Fibroblast of lung (primary cell): Measurements from ENCODE around the gene UQCRH. TPM values are rescaled to one million over a fixed set of nuclear protein-coding genes. Genes with fewer than 3 reads are reported as not detected.
A peak's percentile ranks its signal among the peaks of the same experiment; 100 is the strongest.

Experiments used
- DNase-seq, 2 donors: peaks; one replicate each; pipeline versions ENCODE4 v3.0.0 to v3.0.0-alpha.2; 2010; ENCODE audit warnings: low read depth in 2 of 2
- H2AFZ ChIP-seq: 2 replicates; pipeline ENCODE4 v1.5.1; 2012; ENCODE audit warnings: low read length, control low read depth, inconsistent platforms
- H3K27ac ChIP-seq: 2 replicates; pipeline ENCODE4 v1.5.1; 2011; ENCODE audit warnings: low read length, control low read depth; ENCODE audit not compliant: insufficient read depth
- H3K27me3 ChIP-seq: 2 replicates; pipeline ENCODE4 v1.5.1; 2011; ENCODE audit warnings: mild to moderate bottlenecking, low read length; ENCODE audit not compliant: control insufficient read depth, insufficient read depth
- H3K36me3 ChIP-seq: 2 replicates; pipeline ENCODE4 v1.5.1; 2011; ENCODE audit warnings: low read length; ENCODE audit not compliant: control insufficient read depth, insufficient read depth
- H3K4me1 ChIP-seq: 2 replicates; pipeline ENCODE4 v1.5.1; 2011; ENCODE audit warnings: low read length; ENCODE audit not compliant: control insufficient read depth, insufficient read depth; ENCODE audit errors: extremely low read depth
- H3K4me2 ChIP-seq: 2 replicates; pipeline ENCODE4 v1.5.1; 2011; ENCODE audit warnings: low read length, control low read depth; ENCODE audit not compliant: insufficient read depth; ENCODE audit errors: extremely low read depth
- H3K4me3 ChIP-seq, 4 experiments: fragments of 200-600 bp in 1 of 4; sonication (generic) in 1 of 4; replicated peaks in 1 of 4; 2 replicates each; pipeline ENCODE4 v1.5.1; 2011 to 2016; ENCODE audit warnings: low read length in 4 of 4, low read depth in 3 of 4, mild to moderate bottlenecking in 3 of 4, control low read depth in 2 of 4, inconsistent platforms in 1 of 4, mixed read lengths in 1 of 4; ENCODE audit not compliant: insufficient read depth in 1 of 4; ENCODE audit errors: control extremely low read depth in 1 of 4
- H3K79me2 ChIP-seq: 2 replicates; pipeline ENCODE4 v1.5.1; 2012; ENCODE audit warnings: mild to moderate bottlenecking, low read length, inconsistent platforms; ENCODE audit not compliant: control insufficient read depth, insufficient read depth
- H3K9ac ChIP-seq: 2 replicates; pipeline ENCODE4 v1.5.1; 2011; ENCODE audit warnings: mild to moderate bottlenecking, low read length, control low read depth; ENCODE audit not compliant: insufficient read depth
- H3K9me3 ChIP-seq: 2 replicates; pipeline ENCODE4 v1.5.1; 2012; ENCODE audit warnings: low read depth, low read length; ENCODE audit not compliant: control insufficient read depth, insufficient read depth
- H4K20me1 ChIP-seq: 2 replicates; pipeline ENCODE4 v1.5.1; 2011; ENCODE audit warnings: low read length; ENCODE audit not compliant: control insufficient read depth, insufficient read depth; ENCODE audit errors: extremely low read depth
- EZH2 ChIP-seq: IDR thresholded peaks from 2 replicates; pipeline ENCODE4 v1.5.1; 2012; ENCODE audit warnings: low read length, control low read depth, mild to moderate bottlenecking; ENCODE audit errors: missing control alignments
- polyA plus RNA-seq, 2 donors: library from polyadenylated mRNA; depleted of rRNA in 1 of 2; stranded (reverse) in 1 of 2; unstranded in 1 of 2; fragments of >200 nt; gene quantifications; 2 replicates each; pipeline ENCODE4 v1.2.1, GENCODE V29; 2011 to 2012; ENCODE audit warnings: missing spikeins in 1 of 2
- total RNA-seq: library from RNA; depleted of rRNA; stranded (reverse); fragments of >200 nt; gene quantifications from 2 replicates; pipeline ENCODE4 v1.2.1, GENCODE V29; 2014
- TF ChIP-seq, protein P1 (sequence below), 2 donors: IDR thresholded peaks in 1 of 2; conservative IDR thresholded peaks in 1 of 2; 1 replicate in 1 of 2; 2 replicates in 1 of 2; pipeline ENCODE4 v1.5.1; 2011 to 2012; ENCODE audit warnings: low read length in 2 of 2, control low read depth in 1 of 2, inconsistent platforms in 1 of 2, low read depth in 1 of 2, mild to moderate bottlenecking in 1 of 2

UQCRH gene
- total and polyA plus RNA-seq, 2 donors (not counting 1 experiment from before 2014, with no cell fraction given), result 447 to 514 TPM

DNA sequence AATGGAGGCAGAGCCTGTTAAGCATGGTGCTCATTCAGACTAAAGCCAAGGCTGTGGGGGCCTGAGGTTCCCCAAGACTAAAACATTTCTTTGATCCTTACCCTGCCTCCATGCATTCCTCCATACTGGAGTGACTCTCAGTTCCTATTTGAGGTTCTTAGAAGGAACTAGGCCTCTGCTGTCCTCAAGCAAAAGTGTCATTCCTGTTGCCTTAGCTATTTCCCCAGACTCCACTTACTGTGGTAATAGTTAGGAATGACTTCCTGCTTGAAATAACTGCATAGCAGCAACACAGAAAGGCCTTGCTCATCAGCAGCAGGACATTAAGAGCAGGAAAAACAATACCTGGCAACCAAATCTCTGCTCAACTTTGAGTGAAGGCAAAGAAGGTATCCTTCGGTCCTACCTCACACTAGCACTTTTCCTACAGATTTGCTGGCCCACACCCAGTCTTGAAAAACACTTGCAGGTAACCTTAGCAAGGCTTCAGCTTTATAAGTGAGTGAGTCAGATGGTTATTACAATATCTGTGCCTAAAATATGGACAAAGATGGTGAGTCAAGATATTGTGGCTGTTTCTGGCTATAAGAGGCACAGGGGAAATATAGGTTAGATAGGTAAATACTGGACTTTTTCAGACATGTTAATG lies 14.9 kb upstream of the UQCRH start:
- TF ChIP-seq, protein P1, sequence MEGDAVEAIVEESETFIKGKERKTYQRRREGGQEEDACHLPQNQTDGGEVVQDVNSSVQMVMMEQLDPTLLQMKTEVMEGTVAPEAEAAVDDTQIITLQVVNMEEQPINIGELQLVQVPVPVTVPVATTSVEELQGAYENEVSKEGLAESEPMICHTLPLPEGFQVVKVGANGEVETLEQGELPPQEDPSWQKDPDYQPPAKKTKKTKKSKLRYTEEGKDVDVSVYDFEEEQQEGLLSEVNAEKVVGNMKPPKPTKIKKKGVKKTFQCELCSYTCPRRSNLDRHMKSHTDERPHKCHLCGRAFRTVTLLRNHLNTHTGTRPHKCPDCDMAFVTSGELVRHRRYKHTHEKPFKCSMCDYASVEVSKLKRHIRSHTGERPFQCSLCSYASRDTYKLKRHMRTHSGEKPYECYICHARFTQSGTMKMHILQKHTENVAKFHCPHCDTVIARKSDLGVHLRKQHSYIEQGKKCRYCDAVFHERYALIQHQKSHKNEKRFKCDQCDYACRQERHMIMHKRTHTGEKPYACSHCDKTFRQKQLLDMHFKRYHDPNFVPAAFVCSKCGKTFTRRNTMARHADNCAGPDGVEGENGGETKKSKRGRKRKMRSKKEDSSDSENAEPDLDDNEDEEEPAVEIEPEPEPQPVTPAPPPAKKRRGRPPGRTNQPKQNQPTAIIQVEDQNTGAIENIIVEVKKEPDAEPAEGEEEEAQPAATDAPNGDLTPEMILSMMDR (conservative IDR thresholded peaks at IDR 0.05 in 1 of 2, IDR thresholded peaks at IDR 0.05 in 1 of 2; ENCODE audit: low read depth in 1 of 2, low read length in 2 of 2), result no peak
- TF ChIP-seq EZH2, result no peak
- Histone ChIP-seq H3K79me2 (no peaks in the 10 kb centered on the region), H3K27ac (peak overlapping the region; percentile 41), H4K20me1 (peaks cover 1% of the 10 kb centered on the region), H3K9ac (no peak overlapping the region), H3K4me2 (no peak overlapping the region), H3K9me3 (no peaks in the 10 kb centered on the region), H2AFZ (no peak overlapping the region), H3K27me3 (no peaks in the 10 kb centered on the region), H3K4me1 (no peaks in the 10 kb centered on the region), H3K4me3 (no peak overlapping the region), H3K36me3 (peaks cover 16% of the 10 kb centered on the region)
- DNase-seq, result peak in 1 of 2 donors; percentile 72

DNA sequence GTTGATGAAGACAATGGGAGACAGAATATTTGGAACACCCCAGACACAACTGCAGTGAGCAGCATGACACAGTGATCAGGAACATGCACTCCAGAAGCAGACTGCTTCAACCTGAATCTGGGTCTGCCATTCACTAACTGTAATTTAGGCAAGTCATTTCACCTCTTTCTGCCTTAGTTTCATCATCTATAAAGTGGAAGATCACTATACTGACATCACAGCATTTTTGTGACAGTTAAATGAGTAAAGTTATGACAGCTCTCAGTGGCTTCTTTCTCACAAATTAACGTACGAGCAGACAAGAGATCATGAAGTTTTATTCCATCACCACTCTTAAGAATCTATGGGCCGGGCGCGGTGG lies 14.4 kb upstream of the UQCRH start:
- no peak overlapping the region for H3K4me2 ChIP-seq
- H3K9ac ChIP-seq, result no peak overlapping the region
- H3K4me1 ChIP-seq, result no peaks in the 10 kb centered on the region
- H3K27me3 ChIP-seq, result no peaks in the 10 kb centered on the region
- H4K20me1 ChIP-seq, result peaks cover 1% of the 10 kb centered on the region
- H3K27ac ChIP-seq, result no peak overlapping the region
- H3K36me3 ChIP-seq, result peaks cover 18% of the 10 kb centered on the region
- H3K4me3 ChIP-seq, result no peak overlapping the region
- TF ChIP-seq EZH2, result no peak
- TF ChIP-seq, protein P1 (conservative IDR thresholded peaks at IDR 0.05 in 1 of 2, IDR thresholded peaks at IDR 0.05 in 1 of 2; ENCODE audit: low read depth in 1 of 2, low read length in 2 of 2), result no peak
- no peaks in the 10 kb centered on the region for H3K9me3 ChIP-seq
- no peak for DNase-seq
- no peak overlapping the region for H2AFZ ChIP-seq
- no peaks in the 10 kb centered on the region for H3K79me2 ChIP-seq

GRCh38 chr1:46289976-46290375 lies 13.5 kb upstream of the UQCRH start:
- no peak for TF ChIP-seq EZH2
- TF ChIP-seq, protein P1 (conservative IDR thresholded peaks at IDR 0.05 in 1 of 2, IDR thresholded peaks at IDR 0.05 in 1 of 2; ENCODE audit: low read depth in 1 of 2, low read length in 2 of 2), result no peak
- peak in 1 of 2 donors; percentile 31 for DNase-seq
- Histone ChIP-seq H3K4me2 (no peak overlapping the region), H3K27me3 (no peaks in the 10 kb centered on the region), H4K20me1 (peaks cover 1% of the 10 kb centered on the region), H3K4me3 (no peak overlapping the region), H3K36me3 (peaks cover 18% of the 10 kb centered on the region), H3K9me3 (no peaks in the 10 kb centered on the region), H3K79me2 (no peaks in the 10 kb centered on the region), H3K9ac (no peak overlapping the region), H3K4me1 (no peaks in the 10 kb centered on the region), H2AFZ (no peak overlapping the region), H3K27ac (no peak overlapping the region)
